Loucy (cell line): ENCODE measurements around the gene MTG2.

ENCODE experiments used
- EZH2phosphoT487 ChIP-seq: fragments of 200-600 bp; IDR thresholded peaks from 2 replicates; pipeline ENCODE4 v1.6.1; 2018; ENCODE audit warnings: antibody characterized with exemption, mild to moderate bottlenecking, moderate library complexity, borderline replicate concordance
- TF ChIP-seq, protein P1 (sequence below): fragments of 200-600 bp; sonication (generic); conservative IDR thresholded peaks from 2 replicates; pipeline ENCODE4 v1.5.1; 2014; ENCODE audit warnings: mild to moderate bottlenecking, antibody characterized with exemption, low read length

DNA sequence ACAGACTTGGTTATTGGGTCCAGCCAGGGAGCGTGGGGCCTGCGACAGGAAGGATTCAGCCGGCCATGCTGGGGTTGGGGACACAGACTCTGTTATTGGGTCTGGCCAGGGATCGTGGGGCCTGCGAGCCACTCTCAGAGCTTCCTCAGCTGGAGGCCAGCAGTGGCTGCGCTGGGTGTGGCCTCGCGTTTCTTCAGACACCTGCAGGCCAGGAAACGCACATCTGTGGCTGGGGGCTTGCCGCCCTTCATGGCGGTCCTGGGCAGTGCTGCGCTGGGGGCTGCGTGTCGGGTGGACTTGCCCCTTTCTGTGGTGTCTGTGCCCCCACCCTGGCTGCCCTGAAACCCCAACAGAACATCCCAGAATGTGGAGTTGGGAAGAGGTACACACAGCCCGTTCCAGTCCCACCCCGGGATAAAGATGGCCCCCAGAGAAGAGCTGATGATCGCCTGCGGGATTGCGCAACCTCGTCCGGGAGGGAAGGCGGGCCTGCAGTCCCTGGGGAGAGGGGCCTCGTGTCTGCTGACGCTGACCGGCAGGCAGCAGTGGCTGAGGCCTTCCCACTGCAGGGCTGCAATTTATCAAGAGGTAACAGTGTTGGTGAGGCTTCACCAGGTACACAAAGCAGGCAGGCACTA, 16.9 kb upstream of the MTG2 start:
- TF ChIP-seq, protein P1, sequence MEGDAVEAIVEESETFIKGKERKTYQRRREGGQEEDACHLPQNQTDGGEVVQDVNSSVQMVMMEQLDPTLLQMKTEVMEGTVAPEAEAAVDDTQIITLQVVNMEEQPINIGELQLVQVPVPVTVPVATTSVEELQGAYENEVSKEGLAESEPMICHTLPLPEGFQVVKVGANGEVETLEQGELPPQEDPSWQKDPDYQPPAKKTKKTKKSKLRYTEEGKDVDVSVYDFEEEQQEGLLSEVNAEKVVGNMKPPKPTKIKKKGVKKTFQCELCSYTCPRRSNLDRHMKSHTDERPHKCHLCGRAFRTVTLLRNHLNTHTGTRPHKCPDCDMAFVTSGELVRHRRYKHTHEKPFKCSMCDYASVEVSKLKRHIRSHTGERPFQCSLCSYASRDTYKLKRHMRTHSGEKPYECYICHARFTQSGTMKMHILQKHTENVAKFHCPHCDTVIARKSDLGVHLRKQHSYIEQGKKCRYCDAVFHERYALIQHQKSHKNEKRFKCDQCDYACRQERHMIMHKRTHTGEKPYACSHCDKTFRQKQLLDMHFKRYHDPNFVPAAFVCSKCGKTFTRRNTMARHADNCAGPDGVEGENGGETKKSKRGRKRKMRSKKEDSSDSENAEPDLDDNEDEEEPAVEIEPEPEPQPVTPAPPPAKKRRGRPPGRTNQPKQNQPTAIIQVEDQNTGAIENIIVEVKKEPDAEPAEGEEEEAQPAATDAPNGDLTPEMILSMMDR: no peak
- TF ChIP-seq EZH2phosphoT487: no peak
